HT1080 (cell line): ENCODE data around the gene DENND4C. TPM values are rescaled to one million over a fixed set of nuclear protein-coding genes. Genes with fewer than 3 reads are reported as not detected.
"Not testable (repeated sequence)": the region's sequence is repeated elsewhere in the genome, so short reads cannot be mapped to it uniquely, and the experiment has no call there.

Experiments
- DNase-seq: peaks from one replicate; pipeline ENCODE4 v3.0.0-alpha.2; 2015; ENCODE audit warnings: low read depth
- total RNA-seq: library from RNA; depleted of rRNA; stranded (reverse); fragments of >200 nt; shearing (Covaris generic); gene quantifications from 2 replicates; pipeline ENCODE4 v1.2.3, GENCODE V29; 2014

DENND4C gene
- total RNA-seq, 1 experiment from 2014 or later: 14.9 TPM

DNA sequence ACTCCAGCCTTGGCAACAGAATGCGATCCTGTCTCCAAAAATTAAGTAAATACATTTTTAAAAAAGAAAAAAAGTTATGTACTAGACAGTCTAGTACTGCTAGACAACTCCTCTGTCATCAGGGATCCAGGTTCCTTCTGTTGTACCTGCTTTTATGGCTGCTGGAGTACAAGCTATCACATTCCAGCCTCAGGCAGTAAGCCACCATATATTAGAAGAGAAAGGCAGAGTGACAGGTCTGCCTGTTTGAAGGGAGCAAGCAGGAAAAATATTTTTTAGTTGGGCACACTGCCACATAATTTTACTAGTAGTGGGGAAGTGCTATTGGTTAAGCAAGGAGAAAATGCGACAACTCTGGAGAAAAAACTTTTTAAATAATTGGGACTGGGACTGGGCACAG lies 138.6 kb downstream of the DENND4C start:
- DNase-seq: no peak

DNA sequence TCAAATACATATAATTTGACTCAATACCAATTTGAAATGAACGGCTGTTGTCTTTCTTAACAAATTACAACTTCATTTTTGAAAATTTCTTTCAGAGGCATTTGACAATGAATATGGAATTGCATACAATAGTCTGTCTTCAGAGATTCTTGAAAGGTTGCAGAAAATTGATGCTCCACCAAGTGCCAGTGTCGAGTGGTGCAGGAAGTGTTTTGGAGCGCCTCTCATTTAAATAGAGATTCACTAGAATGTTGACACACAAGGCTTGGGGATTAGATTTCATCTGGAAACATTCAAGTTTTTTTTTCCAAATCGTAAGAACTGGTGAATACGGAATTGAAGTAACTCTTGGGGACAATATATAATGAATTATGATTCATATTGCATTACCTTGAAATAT lies 141.4 kb downstream of the DENND4C start:
- no peak for DNase-seq

DNA sequence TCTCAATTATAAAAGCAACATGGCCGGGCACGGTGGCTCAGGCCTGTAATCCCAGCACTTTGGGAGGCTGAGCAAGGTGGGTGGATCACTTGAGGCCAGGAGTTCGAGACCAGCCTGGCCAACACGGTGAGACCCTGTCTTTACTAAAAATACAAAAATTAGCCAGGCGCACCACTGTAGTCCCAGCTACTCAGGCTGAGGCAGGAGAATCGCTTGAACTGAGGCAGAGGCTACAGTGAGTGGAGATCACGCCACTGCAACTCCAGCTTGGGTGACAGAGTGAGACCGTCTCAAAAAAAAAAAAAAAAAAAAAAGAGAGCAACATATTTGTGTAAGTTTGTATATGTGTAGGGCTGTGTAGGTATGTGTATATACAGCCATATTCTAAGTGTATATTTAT lies 142.1 kb downstream of the DENND4C start:
- no peak for DNase-seq

DNA sequence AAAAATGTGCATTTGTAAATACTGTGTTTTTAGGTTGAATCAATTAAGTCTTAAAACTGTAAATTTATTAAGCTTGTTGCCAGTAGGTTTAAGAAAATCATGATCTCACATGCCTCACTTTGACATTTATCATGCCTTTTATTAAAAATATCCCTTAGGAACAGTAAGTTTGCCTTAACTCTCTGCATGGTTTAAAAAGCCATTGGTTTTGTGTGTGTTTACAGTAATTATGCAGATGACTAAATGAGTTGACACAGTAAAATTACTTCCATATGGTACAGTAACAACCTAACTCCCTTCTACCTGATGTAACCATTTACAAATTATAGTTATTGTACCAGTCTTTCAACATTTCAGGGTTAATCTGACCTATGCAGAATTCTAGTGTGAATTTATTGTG lies 143.0 kb downstream of the DENND4C start:
- DNase-seq: no peak

DNA sequence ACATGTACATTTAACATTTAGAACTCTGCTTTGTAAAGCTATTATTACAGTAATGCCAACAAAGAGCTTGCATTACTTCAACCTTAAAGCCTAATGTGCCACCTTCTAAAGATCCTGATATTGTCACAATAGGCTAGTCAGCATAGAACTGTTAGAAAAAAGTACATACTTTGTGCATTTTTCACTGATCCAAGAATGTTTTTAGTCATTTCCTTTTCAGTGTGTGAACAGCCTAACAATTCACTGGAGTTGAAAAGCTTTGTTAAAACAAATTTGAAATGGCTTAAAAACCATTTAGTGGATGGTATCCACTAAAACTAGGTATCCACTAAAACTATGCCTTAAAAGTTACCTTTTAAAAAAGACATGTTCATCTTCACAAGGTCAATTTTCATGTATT lies 145.0 kb downstream of the DENND4C start:
- no peak for DNase-seq

DNA sequence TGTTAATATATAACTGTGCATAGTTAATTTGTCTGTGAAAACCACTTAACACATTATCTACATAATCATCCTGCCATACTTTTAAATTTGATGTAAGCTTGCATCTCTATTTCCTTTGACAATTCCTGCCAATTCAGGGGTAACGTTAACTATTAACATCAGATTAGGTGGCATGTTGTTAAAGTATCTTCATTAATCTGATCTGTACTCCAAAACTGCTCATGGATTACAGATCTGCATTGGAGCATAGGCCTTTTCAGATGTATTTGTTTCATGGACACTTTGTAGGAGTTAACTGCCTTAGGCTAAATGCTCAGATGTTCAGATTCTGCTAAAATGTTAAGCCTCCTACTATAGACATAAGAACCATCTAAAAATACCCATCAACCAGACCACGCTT lies 146.4 kb downstream of the DENND4C start:
- no peak for DNase-seq

DNA sequence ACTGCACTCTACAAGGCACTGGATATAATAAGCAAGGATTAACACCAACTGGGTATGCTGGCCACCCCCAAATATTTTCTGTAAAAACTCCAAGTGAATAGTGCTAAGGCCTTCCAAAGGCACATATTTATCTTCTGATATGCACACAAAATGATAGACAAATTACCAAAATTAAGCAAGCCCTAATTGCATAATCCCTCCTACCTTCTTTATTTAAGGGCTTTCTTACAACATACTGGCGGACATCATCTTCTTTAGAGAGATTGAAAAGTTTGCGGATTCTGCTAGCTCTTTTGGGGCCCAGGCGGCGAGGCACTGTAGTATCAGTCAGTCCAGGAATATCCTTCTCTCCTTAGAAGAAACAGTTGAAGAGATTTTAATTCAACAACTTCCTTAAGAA lies 147.7 kb downstream of the DENND4C start:
- no peak for DNase-seq

DNA sequence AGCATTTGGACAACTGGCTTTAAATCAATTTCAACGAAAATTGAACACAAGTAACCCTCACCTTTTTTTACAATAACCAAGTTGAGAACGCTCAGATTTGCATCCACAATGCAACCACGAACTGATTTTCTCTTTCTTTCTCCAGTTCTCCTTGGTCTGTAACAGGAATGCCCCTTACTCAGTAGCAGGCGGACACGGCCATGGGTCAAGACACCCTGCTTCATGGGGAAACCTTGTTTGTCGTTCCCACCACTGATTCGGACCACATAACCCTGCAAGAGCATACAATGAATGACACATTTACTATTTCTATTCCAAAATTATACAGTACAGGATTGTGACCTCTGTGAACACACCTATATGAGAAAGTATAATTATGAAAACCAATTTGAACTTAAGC lies 148.2 kb downstream of the DENND4C start:
- DNase-seq: no peak

DNA sequence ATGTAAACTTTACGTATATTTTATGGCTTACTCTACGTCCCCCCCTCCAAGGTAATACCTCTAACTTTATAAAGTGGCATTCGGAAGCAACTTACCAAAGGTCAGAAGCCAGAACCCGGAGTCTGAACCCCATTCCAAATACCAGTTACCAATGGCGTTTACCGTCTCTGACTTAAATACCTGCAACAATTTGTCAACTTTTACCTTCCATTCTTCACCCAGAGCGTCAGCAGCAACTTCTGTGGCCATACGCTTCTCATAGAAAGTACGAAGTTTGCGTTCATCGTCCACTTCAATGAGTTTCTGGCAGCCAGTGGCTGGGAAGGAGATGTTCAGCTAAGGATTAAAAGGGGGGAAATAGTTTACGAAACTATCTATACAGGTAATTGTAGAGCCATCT lies 148.8 kb downstream of the DENND4C start:
- DNase-seq: no peak

DNA sequence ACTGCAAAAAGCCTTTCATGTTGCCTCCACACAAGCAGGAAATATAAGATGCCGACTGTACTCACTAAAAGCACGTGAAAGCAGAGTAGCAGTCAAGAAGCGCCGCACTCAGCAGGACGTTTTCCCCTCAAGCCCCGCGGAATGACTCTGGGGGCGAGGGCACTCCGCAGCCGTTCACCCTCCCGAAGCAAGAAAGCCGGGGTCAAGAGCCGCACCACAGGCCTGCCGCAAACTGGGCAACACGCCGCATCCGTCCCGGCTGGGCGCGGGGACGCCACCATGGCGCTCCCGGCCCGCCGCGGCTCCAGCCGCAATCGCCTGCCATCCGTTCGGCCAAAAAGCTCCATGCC lies 149.2 kb downstream of the DENND4C start:
- no peak for DNase-seq

DNA sequence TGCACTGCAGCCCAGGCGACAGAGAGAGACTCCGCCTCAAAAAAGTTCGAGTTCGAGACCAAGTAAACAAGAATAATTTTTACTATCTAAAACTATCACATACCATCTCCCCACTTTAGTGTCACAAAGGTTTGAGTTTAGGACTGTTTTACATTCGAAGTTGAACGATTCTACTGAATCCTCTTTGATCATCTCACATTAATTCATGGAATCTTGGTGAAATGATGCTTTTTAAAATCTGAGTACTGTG lies 150.3 kb downstream of the DENND4C start:
- DNase-seq: no peak

DNA sequence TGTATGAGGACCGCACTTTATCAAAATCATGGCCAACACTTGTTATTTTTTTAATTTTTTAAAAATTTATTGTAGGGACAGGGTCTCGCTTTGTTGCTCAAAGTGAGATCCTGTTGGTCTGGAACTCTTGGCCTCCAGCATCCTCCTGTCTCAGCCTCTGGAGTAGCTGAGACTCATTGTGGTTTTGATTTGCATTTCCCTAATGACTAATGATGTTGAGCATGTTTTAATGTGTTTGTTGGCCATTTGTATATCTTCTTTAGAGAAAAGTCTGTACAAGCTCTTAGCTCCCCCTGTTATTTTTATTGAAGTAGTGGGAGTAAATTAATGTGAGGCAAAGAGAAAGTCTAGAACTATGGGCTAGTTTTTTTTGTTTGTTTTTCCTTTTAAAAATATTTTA lies 151.2 kb downstream of the DENND4C start:
- peak; percentile 44 for DNase-seq

DNA sequence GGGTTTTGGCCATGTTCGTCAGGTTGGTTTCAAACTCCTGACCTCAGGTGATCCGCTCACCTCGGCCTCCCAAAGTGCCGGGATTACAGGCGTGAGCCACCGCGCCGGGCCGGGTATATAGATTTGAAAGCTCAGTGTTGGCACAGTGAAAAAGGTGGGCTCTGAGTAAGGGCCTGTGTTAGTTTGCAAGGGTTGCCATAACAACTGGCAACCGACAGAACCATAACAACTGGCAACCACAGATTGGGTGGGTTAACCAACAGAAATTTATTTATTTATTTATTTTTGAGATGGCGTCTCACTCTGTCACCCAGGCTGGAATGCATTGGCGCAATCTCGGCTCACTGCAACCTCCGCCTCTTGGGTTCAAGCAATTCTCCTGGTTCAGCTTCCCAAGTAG lies 154.7 kb downstream of the DENND4C start:
- not testable (repeated sequence) for DNase-seq

DNA sequence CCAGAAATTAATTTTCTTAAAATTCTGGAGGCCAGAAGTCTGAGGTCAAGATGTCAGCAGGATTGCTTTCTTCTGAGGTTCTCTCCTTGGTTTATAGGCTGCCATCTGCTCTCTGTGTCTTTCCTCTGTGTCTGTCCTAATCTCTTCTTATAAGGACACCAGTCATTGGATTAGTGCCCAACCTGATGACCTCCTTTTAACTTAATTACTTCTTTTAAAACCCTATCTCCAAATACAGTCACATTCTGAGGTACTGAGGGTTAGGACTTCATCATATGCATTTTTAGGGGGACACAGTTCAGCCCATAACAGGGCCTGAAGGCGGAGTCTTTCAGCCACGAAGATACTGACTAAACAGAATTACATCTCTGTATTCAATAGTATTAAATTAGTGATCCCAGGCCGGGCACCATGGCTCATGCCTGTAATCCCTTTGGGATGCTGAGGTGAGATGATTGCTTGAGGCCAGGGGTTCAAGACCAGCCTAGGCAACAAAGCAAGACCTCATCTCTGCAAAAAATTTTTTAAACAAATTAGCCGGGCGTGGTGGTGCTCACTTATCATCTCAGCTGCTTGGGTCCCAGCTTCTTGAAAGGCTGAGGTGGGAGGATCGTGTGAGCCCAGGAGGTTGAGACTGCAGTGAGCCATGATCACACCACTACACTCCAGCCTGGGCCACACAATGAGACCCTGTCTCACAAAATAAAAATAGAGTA lies 155.5 kb downstream of the DENND4C start:
- no peak for DNase-seq

DNA sequence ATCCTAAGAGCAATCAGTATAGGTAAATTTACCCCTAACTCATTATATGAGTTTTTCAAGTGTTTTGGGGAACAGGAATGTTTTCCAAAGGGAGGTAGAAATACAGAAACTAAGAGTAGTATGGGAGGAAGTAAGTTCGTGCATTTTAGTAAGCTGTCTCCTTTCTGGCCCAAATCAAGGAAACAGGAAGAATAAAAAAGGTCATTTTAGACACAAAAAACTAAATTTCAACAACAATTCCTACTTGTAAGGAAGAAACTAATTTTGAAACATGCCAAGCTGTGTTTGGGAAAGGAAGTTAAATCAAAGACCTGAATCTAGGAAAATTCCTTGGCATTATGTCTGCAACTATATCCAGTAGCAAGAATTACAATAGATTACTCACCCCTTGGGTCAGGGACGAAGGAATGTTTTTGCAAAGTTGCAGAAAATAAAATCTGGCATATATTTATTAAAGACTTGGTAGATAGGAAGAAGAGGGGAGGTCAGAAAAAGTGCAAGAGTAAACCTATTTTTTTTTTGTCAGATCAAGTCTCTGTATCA lies 156.1 kb downstream of the DENND4C start:
- DNase-seq: no peak

DNA sequence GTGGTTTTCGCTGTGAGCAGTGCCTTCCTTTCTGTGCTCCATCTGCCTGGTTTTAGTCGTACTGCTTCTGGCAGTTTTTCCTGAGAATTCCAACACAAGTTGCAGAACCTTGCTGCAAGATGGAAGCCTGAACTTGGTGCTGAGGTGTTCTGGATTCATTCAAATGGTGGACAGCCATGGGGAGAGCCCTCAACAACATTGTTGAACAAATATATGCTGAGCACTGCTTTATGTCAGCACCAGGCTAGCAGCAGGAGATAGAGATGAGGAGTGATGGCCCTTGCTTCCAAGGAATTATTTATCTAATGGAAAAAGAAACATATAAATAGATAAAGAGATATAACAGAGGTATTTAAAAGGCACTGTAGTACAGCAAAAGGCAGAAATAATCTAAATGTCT lies 156.8 kb downstream of the DENND4C start:
- no peak for DNase-seq

DNA sequence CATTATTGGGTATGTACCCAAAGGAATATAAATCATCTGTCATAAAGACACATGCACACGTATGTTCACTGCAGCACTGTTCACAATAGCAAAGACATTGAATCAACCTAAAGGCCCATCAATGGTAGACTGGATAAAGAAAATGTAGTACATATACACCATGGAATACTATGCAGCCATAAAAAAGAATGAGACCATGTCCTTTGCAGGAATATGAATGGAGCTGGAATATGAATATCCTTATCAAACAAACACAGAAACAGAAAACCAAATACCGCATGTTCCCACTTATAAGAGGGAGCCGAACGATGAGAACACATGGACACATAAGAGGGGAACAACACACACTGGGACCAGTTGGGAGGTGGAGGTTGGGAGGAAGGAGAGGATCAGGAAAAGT lies 159.0 kb downstream of the DENND4C start:
- not testable (repeated sequence) for DNase-seq

DNA sequence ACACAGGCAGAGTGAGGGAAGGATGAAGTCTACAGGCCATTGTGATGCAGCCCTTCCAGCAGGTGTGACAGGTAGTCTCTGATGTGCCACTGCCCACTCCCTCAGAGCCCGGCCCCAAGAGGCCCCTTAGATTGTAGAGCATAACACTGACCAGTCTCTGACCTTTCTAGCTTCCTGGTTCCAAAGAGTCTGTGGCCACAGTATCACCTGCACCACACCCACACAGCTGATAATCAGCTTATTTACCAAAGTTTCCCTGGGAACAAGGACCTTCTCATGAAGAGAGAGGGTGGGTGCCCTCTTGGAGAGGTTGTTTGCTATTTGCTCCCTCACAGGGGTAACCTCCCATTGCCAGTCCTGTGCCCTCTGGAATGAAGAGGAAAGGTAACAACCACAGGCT lies 167.4 kb downstream of the DENND4C start:
- DNase-seq: no peak

DNA sequence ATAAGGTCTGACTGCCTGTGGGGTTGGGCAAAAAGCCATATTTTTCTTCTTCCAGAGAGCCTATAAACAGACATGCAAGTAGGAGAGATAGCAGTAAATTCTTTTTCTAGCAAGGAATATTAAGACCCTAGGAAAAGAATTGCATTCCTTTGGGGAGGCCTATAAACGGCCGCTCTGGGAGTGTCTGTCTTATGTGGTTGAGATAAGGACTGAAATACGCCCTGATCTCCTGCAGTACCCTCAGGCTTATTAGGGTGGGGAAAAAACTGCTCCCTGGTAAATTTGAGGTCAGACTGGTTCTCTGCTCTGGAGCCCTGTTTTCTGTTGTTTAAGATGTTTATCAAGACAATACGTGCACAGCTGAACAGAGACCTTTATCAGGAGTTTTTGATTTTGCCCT lies 172.7 kb downstream of the DENND4C start:
- not testable (repeated sequence) for DNase-seq

DNA sequence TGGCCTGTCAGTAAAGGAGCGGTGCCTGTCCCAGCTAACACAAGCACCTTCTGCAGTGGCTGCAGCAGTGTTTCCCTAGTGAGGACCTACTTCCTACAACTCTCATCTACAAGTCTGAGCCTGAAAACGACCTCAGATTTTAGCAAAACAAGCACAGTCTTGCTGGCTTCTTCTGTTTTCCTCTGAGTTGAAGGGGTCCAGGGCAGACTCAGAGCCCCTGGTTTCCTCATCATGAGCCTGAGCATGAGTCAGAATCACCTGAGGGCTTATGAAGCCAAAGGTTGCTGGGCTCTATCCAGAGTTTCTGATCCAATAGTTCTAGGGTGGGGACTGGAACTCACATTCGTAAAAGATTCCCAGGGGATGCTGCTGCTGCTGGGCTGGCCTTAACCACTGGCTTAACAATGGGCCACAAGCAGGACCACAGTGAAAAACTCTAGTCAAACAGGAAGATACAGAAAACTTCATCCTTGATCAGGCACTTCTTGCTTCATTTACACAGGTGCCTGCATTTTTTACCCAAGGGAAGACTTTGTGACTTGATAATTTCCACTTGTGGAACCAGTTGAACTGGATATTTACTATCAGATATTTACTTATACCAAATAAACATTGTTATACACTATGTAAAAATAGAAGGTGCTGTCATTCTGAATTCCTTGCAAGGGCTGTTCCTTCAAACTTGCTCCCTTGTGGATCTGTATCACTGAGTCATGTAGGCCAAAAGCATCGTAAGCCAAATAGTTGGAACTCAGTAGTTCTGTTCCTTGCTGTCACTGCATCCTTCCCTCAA lies 174.0 kb downstream of the DENND4C start:
- no peak for DNase-seq

DNA sequence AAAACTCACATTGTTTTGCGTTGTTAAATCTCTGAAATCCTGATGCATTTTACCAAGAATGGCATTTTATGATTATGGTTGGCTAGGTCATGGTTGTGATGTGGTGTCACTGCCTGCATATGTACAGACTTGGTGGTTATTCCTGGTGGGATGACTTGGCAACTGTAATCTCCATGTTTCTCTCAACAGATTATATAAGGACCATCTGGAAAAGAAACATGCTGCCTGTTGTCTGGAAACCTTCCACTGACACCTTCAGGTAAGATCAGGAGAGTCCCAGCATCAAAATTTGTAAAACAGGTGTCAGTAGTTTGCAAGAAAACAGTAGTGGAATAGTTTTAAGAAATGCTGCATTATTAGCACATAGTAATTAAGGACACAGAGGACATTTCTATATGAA lies 175.3 kb downstream of the DENND4C start:
- DNase-seq: no peak

DNA sequence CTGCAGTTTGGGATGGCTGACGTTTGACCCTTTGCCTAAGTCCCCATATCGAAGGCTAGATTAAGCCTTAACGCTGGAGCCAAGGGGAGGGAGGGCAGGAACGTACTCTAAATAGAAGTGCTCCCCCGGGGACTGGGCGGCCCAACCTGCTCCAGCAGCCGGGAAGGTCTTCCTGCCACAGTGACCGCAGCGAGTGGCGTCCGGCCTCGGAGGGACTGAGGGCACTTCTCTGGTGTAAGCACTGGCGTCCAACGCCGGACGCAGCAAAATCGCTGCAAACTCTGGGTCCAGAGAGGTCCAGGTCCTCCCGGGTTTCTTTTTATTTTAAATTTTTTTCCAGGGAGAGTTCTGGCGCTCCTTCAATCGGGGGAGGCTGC lies 177.8 kb downstream of the DENND4C start:
- no peak for DNase-seq

DNA sequence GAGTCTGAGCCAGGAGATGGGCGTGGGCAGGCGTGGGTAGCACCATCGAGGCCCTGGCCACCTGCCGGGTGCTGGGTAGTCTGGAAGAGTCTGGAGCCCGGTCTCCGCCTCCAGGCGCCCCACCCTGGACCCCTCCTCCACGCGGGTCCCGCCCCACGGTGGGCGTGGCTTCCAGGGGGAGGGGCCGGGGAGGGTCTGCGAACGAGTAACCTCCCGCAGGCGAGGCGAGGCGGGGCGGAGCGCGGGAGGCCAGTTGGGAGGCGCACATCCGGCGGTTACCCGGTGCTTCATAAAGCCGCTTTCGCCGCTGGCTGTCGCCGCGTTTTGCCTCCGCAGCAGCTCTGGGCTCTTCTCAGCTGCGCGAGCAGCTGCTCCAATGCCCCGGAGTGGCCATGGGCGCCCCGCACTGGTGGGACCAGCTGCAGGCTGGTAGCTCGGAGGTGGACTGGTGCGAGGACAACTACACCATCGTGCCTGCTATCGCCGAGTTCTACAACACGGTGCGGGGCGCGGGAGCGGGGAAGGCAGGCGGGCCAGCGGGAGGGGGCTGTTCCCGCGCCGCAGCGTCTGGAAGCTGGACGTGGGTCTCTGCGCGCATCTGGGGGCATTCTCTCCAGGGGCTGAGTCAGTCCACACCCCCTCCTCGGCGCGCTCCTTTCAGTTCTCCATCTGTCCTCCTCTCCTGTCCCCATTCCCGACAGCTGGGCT lies 178.4 kb downstream of the DENND4C start, which contains the start of gene ACER2:
Gene ACER2 (plus strand): TSS at position 317 of the 708 bp plus-strand sequence. CDS start 76 bp downstream, at position 393.
- peak; percentile 90 for DNase-seq
